ENCODE results near the gene SYCP2L. TPM values are rescaled to one million over a fixed set of nuclear protein-coding genes. Genes with fewer than 3 reads are reported as not detected.
"Not testable (repeated sequence)": the region's sequence is repeated elsewhere in the genome, so short reads cannot be mapped to it uniquely, and the experiment has no call there.

Gene SYCP2L
- total and polyA plus RNA-seq, 2 of the 8 experiments (the other 6 are each of a cell fraction or from before 2014, with no cell fraction given): 1.7 to 4.2 TPM

DNA sequence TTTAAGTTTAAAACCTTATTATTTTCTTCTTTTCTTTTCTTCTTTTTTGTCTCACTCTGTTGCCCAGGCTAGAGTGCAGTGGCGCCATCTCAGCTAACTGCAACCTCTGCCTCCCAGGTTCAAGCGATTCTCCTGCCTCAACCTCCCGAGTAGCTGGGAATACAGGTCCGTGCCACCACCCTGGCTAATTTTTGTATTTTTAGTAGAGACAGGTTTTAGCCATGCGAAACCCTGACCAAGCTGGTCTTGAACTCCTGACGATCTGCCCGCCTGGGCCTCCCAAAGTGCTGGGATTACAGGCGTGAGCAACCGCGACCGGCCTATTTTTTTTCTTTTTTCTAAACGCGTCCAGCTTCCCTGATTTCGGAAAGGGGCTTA is 4.6 kb upstream of the SYCP2L start:
- not testable (repeated sequence) for H2BK20ac ChIP-seq (ENCODE audit: low read length); H2BK5ac ChIP-seq (ENCODE audit: low read depth, low read length); H2BK120ac ChIP-seq (replicated peaks; ENCODE audit: low read depth, low read length); H3K79me2 ChIP-seq (ENCODE audit: control insufficient read depth in 1 of 2, insufficient read depth in 2 of 2, low read length in 2 of 2); H3K27ac ChIP-seq (ENCODE audit: low read depth, low read length); H3K79me1 ChIP-seq (ENCODE audit: low read depth, low read length); H3K23ac ChIP-seq (ENCODE audit: insufficient read length); H3K4ac ChIP-seq (replicated peaks; ENCODE audit: insufficient read length, low read depth, low read length); H4K91ac ChIP-seq (replicated peaks; ENCODE audit: insufficient read length, low read length); H2BK15ac ChIP-seq (ENCODE audit: low read length); H3K9me3 ChIP-seq (ENCODE audit: insufficient read depth in 2 of 2, low read depth in 1 of 2, low read length in 1 of 2); H2AK5ac ChIP-seq (ENCODE audit: low read depth, low read length); DNase-seq (ENCODE audit: low read depth in 1 of 2, low spot score in 2 of 2); H3K56ac ChIP-seq (replicated peaks; ENCODE audit: insufficient read length, low read depth, low read length); H4K5ac ChIP-seq (ENCODE audit: insufficient read length, low read depth, low read length); H4K8ac ChIP-seq (ENCODE audit: extremely low read depth, insufficient read depth, low read length); FAIRE-seq; H3K36me3 ChIP-seq (ENCODE audit: control insufficient read depth in 2 of 4, insufficient read depth in 4 of 4, low read length in 3 of 4); H3K4me1 ChIP-seq (replicated peaks in 1 of 4; ENCODE audit: control insufficient read depth in 3 of 4, insufficient read depth in 4 of 4, low read length in 3 of 4); H3K14ac ChIP-seq (ENCODE audit: insufficient read length); H2AFZ ChIP-seq (ENCODE audit: low read length); H4K20me1 ChIP-seq (replicated peaks in 1 of 2; ENCODE audit: control insufficient read depth in 1 of 2, insufficient read depth in 2 of 2, low read length in 2 of 2); H2BK12ac ChIP-seq (ENCODE audit: low read depth, low read length); H3K9ac ChIP-seq (replicated peaks in 1 of 4; ENCODE audit: extremely low read depth in 1 of 4, low read depth in 3 of 4, low read length in 3 of 4)
- H3K4me3 ChIP-seq (ENCODE audit: extremely low read depth in 1 of 4, insufficient read depth in 2 of 4, low read depth in 3 of 4, low read length in 4 of 4): peak overlapping the region; percentile 40 to 72 (median 56)
- ChIA-PET POLR2A (ENCODE audit: partially characterized antibody) (interaction anchor here (0.5 kb wide), 1 partner anchor 497 kb away, joined by 5 read pairs; no protein-coding TSS in a partner anchor), CTCF (ENCODE audit: partially characterized antibody) (interaction anchor here (0.6 to 1.0 kb wide), 3 partner anchors 36 to 424 kb away, joined by 3 to 5 read pairs (median 3); no protein-coding TSS in a partner anchor)
- peaks cover 13% of the 10 kb centered on the region; the same call in 1 of the 2 replicates for H3K23me2 ChIP-seq (ENCODE audit: low read depth, low read length)
- peaks cover 21 to 60% (median 52%) of the 10 kb centered on the region in 4 experiments for H3K27me3 ChIP-seq (replicated peaks in 1 of 4; ENCODE audit: control insufficient read depth in 3 of 4, extremely low read depth in 1 of 4, insufficient read depth in 3 of 4, low read length in 3 of 4)
- 16% methylated on average over 14 of the region's 14 CpGs; no CpG with 5 or more reads in 1 of the 2 experiments for WGBS, 2 experiments (ENCODE audit: extremely low coverage in 1 of 2, insufficient coverage in 1 of 2, insufficient read length in 1 of 2, insufficient replicate concordance in 2 of 2, low coverage in 1 of 2, low lambda C conversion rate in 2 of 2, missing lambda C conversion rate in 1 of 2)
- peak overlapping the region; percentile 80; the same call in 1 of the 2 replicates for H3K18ac ChIP-seq (ENCODE audit: extremely low read depth, low read length)
- peak overlapping the region; percentile 80 to 98 for H3K4me2 ChIP-seq (ENCODE audit: insufficient read depth in 1 of 2, low read depth in 2 of 2, low read length in 2 of 2)
